ENCODE data around the gene NEK9.
A peak's percentile ranks its signal among the peaks of the same experiment; 100 is the strongest.
"Not testable (repeated sequence)": the region's sequence is repeated elsewhere in the genome, so short reads cannot be mapped to it uniquely, and the experiment has no call there.

NEK9 gene

DNA sequence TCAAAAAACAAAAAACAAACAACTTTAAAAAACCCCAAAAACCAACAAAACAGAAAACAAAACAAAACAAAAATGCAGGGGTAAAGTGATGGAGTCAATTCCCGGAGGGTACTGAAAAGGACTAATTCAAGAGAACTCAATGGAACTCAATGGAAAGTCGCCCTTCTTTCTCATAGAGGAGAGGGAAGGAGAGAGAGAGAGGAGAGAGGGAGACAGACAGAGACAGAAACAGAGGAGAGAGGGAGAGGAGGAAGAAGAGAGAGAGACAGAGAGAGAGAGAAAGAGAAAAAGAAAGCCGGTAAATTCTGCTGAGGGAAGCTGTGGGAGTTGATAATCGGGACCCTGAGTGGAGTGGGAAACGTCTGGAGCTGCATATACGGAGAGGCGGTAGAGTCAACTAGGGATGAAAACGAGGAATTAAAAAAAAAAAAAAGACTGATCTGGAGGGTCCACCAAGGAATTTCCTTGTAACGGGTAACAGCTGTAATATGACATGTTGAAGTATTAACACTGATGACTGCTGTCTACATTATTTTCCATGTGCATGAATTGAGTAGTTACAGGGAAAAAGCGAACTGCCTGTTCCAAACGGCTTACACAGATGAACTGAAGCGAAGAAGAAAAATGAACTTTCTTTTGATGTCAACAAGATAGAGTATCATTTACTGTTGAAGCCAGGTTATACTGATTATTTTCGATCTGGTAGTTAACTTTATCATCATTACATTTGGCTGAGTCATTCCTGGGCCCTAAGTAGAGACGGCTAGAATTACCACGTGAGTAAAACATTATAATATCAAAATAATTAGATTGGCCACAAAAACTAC lies 58.3 kb downstream of the NEK9 start:
- DNase-seq (ENCODE audit: low read depth in 3 of 3, low spot score in 1 of 3): no peak

DNA sequence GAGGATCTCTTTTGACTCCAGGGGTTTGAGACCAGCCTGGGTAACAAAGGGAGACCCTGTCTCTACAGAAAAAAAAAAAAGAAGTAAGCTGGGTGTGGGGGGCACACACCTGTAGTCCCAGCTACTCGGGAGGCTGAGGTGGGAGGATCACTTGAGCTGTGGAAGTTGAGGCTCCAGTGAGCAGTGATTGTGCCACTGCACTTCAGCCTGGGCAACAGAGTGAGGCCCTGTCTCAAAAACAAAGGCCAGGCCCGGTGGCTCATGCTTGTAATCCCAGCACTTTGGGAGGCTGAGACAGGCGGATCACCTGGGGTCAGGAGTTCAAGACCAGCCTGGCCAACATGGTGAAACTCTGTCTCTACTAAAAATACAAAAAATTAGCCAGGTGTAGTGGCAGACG lies 59.1 kb downstream of the NEK9 start:
- DNase-seq (ENCODE audit: low read depth in 3 of 3, low spot score in 1 of 3): not testable (repeated sequence)

DNA sequence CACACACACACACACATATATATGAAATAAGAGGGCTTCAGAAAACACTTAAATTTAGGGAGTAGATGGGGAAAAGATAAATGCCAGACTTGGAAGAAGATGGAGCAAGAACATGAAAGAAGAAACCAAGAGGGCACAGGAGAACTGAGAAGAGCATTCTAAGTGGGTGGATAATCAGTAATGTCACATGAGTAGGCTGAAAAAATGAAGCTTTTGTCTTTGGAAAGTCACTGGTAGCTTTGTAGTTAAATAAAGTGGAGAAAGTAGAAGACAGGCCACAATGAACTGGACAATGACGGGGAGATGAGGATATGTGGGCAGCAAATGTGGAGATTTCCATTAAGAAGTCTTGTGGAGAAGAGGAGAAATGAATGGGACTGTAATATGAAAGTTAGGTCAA lies 59.6 kb downstream of the NEK9 start:
- no peak for DNase-seq (ENCODE audit: low read depth in 3 of 3, low spot score in 1 of 3)

DNA sequence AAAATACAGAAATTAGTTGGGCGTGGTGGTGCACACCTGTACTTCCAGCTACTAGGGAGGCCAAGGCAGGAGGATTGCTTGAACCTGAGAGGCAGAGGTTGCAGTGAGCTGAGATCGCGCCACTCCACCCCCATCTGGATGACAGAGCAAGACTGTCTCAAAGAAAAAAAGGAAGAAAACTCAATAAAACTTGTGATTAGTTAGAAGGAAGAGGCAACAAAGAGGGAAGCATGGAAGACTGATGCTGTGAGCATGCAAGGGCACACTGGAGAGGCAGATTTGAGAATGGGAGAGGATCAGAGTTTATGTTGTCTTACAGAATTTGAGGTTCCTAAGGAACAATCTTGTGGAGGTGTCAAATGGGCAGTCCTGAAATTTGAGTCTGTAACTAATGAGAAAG lies 60.2 kb downstream of the NEK9 start:
- no peak for DNase-seq (ENCODE audit: low read depth in 3 of 3, low spot score in 1 of 3)

DNA sequence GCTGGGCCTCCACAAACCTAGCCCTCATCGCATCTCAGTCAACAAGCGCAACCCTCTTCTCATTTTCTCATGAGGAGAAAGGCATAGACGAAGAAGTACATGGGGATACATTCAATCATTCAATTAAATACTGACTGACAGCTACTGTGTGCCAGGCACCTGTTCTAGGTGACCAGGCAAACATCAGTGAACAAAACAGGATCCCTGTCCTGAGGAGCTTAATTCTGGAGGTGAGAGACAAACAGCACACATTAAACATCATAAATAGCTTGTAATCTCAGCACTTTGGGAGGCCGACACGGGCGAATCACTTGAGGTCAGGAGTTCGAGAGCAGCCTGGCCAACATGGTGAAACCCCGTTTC lies 62.7 kb downstream of the NEK9 start:
- no peak for DNase-seq (ENCODE audit: low read depth in 3 of 3, low spot score in 1 of 3)

DNA sequence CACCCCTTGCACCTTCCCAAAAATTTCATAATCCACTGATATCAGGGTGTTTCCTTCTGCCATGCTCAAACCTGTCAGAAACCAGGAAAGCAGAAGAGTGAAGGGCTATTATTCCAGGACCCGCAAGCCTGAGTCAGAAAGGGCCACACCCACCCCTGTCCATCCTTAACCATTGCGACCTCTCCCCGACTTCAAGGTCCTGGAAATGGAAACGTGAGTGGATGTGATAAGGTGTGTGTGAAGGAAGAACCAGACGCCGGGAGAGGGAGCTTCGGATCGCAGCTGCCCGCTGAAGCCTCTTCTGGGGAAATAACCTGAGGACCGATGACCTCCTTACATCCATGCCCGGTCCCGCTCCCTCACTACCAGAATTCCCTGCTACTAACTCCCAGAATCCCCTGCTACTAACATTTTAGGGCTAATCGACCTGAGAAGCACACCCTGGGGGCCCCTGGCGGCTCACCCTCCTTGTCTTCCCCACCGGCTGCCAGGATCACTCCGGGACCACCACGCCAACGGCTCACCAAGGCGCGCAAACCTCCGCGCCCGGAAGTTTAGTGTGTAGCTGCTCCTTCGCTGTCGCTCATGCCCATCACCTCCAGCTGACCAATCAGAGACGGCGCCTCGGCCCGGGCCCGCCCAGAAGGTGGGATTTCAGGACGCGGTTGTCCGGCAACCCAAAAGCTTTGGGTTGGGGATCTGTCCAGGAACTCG lies 63.2 kb downstream of the NEK9 start, which contains the start of gene ACYP1:
Gene ACYP1 (minus strand): TSS at position 534 of the 714 bp plus-strand sequence. CDS start 471 bp downstream, at position 63.
- DNase-seq (ENCODE audit: low read depth in 3 of 3, low spot score in 1 of 3): peak; percentile 63 to 92 (median 81)

DNA sequence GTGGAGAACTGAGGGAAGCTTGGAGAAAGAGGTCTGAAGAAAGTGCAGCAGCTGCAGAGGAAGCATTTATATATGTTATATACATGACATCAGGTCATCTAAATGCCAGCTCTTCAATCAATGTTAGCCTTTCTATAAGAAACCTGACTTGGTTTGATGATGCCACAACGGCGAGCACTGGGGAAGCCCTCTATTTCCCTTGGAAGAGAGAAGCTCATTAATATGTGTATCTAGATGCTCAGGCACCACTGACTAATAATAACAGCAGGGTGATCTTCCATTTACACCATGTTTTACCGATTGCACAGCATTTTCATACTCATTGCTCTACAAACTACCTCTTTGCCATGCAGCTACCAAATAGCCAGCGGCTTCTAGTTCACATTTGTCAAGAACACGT lies 63.8 kb downstream of the NEK9 start:
- no peak for DNase-seq (ENCODE audit: low read depth in 3 of 3, low spot score in 1 of 3)

DNA sequence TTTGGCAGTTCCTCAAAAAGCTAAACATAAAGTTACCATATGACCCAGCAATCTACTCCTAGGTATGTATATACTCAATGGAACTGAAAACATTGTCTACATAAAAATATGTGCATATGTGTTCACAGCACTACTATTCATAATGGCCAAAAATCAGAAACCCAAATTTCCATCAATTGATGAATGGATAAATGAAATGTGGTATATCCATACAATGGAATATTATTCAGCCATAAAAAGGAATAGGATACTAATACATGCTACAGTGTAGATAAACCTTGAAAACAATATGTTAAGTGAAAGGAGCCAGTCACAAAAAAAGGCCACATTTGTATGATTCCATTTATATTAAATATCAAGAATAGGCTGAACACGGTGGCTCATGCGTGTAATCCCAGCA lies 66.4 kb downstream of the NEK9 start:
- DNase-seq (ENCODE audit: low read depth in 3 of 3, low spot score in 1 of 3): no peak

DNA sequence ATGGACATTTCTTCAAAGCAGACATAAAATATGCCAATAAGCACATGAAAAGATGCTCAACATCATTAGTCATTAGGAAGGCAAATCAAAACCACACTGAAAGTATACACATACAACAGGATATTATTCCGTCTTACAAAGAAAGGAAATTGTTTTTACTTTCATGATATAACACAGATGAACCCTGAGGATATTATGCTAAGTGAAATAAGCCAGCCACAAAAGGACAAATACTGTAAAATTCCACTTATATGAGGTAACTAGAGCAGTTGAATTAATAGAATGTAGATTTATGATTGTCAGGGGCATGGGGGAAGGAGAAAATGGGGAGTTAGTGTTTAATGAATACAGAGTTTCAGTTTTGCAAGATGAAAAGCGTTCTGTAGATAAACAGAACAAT lies 67.2 kb downstream of the NEK9 start:
- no peak for DNase-seq (ENCODE audit: low read depth in 3 of 3, low spot score in 1 of 3)

DNA sequence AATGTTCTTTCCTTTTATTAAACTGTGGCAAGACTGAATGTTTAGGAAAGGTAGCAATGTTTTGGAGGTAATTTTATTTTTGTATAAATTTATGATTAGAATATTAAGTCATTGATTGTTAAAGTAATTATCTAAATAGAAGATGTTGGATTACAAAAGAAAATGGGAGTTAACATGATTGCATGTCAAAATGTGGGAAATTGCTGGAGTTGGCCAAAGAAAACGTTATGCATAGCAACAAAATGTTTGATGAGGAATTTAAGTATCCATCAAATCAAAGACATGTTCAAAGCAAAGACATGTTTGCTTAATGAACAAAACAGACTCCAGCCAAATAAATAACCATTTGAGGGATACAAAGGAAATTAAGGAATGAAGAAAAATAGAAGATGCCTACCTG lies 72.4 kb downstream of the NEK9 start:
- DNase-seq (ENCODE audit: low read depth in 3 of 3, low spot score in 1 of 3): no peak

DNA sequence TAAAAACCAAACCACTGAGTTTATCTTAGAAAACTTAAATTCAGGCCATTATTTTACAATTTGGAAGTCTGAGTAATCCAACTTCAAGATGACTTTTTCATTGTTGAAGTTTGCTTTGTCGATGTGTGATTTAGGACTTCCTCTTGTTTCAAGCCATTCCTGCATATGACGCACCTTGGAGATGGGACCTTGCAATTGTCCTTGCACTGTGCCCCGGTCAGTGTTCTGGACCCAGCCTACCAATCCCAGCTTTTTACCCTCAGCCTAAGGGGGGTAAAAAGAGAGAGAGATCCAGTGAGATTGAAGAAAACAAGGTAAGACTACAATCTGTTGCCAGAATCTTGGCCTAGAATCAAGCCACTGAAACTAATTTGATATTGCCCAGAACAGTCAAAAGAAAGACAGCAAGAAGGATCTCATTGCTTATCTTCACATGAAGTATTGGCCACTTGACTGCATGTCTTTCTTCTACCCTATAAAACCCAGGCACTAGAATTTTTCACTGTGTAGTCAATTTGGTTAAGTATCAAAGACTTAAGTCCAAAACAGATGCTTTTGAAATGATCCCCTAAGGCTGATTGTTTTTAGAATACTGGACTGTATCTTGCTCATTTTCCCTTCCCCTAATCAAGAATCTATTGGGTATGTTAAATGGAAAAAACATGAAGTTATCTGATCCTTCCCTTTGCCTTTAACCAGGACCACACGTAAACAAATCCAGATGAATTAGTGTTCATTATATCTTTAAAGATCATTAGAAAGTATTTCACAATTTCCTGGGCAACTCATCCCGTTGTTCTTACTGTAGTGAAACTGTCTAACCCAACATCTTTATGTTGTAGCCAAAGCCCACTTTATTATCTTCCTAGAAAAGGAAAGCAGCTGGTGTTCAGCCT lies 73.2 kb downstream of the NEK9 start:
- no peak for DNase-seq (ENCODE audit: low read depth in 3 of 3, low spot score in 1 of 3)

DNA sequence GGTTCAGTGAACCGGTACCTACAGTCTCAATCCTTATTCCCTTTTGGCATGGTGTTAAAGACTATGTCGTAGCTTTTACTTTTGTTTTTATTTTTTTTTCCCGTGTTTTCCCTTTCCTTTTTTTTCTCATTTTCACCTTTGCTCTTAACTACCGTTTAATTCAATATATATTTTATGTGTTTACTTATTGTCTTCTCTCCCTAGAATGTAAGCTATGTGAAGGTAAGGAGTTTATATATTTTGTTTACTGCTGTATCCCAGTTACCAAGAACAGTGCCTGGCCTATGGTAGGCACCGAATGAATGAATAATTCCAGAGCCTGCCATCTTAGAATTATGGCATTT lies 75.3 kb downstream of the NEK9 start:
- no peak for DNase-seq (ENCODE audit: low read depth in 3 of 3, low spot score in 1 of 3)

DNA sequence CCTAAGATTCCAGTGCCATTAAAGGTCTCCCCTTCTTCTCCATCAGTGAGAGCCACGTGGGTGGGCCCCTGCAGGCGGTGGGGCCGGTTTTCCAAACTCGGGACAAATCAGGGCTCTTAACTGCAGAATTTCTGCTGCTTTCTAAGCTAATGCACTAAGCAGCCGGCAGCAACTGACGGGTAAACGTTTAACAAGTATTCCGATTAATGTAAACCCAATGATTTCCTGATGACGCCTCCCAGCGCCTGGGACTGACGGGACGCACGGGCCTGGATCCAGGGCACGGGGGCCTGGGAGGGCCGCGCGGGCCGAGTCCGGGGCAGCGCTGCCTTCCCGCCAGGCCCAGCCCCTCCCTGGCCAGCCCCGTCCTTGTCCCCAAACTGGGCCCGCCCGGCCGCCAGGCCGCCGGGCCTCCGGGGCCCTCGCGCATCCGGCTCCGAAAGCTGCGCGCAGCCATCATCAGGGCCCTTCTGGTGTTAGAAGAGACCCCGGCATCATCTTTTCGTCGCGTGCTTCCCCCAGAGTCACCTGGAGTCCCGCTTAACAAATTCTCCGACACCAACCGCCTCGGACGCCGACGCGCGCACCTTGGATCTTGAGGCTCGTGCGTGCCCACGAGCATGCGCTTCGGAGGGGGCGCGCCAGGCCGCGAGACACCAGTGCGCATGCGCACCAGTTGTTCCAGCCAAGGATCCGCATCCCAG lies 75.8 kb downstream of the NEK9 start, which contains the start of gene MLH3:
Gene MLH3 (minus strand): TSS at position 616 of the 704 bp plus-strand sequence. CDS start 1,812 bp downstream, outside the sequence.
- DNase-seq (ENCODE audit: low read depth in 3 of 3, low spot score in 1 of 3): peak; percentile 52 to 67 (median 61)

DNA sequence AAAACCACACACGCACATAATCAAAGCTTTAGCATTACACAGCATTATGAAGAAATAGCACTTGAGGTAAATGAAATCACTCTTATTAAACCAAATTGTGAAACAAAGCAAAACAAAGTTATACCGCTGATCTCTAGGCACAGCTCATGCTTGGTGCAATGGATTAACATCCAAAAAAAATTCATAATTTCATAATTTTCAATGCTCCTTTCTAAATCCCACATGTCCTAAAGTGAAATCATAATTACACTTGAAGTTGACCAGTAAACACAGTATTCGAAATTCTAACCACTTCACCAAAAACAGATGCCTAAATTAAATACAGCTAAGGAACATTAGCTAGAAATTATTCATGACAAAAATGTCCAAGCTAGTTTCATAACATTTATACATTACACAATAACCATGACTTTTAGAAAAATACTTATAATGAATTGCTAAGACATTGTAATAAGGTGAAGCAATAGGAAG lies 77.1 kb downstream of the NEK9 start:
- no peak for DNase-seq (ENCODE audit: low read depth in 3 of 3, low spot score in 1 of 3)

DNA sequence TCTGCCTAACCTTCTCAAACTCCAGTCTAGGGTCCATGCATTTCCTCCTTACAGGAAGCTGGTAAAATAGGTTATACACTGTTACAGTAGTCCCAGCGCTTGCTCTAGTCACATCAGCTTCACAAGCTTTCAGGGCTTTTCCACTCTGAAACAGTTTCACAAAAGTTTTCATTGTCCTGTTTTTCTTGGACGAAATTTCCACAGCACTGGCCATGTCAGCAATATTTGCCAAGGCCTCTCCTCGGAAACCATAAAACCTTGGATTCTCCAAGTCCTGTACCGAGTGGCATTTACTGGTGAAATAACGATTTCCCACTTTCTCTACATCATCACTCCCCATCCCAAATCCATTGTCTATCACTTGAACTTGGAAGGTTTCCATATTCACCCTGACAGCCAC lies 77.7 kb downstream of the NEK9 start:
- DNase-seq (ENCODE audit: low read depth in 3 of 3, low spot score in 1 of 3): no peak

DNA sequence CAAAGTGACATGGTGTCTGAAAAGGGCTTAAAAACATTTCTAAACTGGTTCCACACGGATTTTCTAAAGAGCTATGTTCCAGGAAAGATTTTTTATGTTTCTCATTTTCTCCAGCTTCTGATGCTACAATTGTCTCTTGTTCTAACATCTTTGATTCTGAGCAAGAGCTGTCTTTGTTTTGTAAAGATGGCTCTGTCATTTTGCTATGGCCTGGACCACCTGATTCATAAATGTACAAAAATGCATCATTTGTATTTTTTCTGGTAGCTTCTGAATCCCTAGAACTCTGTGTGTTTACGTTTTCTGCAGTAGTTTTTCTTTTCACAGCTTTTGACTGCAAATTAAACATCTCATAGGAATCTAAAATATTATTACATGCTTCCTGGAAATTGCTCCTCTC lies 78.7 kb downstream of the NEK9 start:
- DNase-seq (ENCODE audit: low read depth in 3 of 3, low spot score in 1 of 3): no peak

DNA sequence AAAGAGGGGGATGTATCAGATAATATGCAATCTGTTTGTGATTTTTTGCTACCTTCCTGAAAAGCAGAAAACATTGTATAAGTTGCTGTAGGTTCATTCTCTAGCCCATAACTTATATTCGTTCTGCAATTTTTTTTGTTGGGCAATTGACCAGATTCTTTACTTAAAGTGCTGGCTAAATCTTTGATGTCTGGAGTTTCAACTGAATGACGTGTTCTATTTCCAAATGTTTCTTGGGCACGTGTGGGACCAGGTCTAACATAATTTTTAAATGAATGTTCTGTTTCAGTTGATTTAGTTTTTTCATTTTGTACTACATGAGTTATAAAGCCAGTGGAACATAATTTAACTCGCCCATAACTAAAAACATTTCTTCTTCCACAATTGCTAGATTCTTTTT lies 79.3 kb downstream of the NEK9 start:
- no peak for DNase-seq (ENCODE audit: low read depth in 3 of 3, low spot score in 1 of 3)

DNA sequence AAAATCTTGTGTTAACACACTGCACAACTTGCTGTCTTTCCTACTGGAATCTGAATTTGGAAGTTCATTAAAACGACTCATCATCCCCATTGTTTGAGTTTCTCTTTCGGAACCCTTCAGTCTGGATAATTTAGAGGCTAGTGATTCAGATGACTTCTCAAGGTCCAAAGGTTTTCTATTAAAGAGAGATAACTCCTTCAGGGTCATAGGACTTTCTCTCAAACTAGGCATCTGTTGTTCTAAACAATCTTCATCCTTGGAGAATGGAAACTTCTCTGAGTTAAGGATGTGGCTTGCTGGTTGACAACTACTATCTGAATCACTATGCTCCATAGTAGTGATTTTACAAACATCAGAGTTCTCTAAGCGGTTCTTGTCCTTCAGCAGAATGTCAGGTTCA lies 79.9 kb downstream of the NEK9 start:
- DNase-seq (ENCODE audit: low read depth in 3 of 3, low spot score in 1 of 3): no peak

DNA sequence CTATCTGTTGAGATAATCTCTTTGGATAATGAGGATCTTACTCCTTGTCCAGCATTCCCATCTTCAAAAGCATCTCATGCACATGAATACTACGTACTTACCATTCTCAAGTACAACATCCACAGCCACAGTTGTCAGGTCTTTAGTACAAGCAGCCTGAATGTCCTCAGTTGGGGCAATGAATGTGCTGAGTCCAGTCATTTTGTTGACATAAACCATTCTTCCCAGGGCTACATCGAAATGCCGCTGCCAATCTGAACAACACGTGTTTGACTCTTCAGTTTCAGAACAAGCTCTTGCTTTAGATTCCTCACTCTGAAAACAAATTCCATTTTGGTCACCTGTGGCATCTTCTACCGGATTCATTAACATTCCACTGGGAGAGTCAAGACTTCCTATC lies 80.6 kb downstream of the NEK9 start:
- no peak for DNase-seq (ENCODE audit: low read depth in 3 of 3, low spot score in 1 of 3)

DNA sequence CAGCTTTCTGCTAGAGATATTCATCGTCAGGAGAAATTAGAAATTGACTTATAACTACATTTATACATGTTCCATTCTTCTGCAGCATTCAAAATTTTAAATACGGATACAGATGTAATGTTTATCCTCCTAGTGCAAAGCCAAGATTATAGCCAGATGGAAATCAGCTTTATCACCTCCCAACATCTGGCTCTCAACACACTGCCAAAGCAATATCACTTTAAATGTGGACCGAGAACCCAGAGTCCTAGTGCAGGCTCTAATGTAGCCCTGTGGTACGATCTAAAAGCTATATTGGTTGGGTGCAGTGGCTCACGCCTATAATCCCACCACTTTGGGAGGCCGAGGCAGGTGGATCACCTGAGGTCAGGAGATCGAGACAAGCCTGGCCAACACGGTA lies 82.1 kb downstream of the NEK9 start:
- no peak for DNase-seq (ENCODE audit: low read depth in 3 of 3, low spot score in 1 of 3)

DNA sequence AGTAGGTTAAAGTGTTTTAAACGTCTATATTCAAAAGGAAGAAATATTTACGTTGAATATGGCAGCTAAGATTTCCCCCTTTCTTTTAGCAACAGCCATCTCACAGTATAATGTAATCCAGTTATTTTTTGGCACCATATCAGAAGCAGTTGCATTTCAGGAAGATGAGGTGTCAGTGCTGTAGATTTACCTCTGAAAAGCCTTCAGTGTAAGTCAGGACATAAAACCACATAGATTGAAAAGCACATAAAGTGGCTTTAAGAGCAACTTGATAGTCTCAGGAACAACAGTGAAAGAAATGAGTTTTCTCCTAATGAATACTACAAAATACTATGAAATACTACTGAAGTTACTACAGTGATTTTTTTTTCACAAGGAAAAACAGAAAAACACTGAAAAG lies 82.5 kb downstream of the NEK9 start:
- no peak for DNase-seq (ENCODE audit: low read depth in 3 of 3, low spot score in 1 of 3)
